Measurements from ENCODE around the gene ADGRD1. TPM values are rescaled to one million over a fixed set of nuclear protein-coding genes. Genes with fewer than 3 reads are reported as not detected.

ADGRD1 gene
- polyA plus RNA-seq, 1 of the 3 experiments (the other 2 are of a cell fraction) = not detected

DNA sequence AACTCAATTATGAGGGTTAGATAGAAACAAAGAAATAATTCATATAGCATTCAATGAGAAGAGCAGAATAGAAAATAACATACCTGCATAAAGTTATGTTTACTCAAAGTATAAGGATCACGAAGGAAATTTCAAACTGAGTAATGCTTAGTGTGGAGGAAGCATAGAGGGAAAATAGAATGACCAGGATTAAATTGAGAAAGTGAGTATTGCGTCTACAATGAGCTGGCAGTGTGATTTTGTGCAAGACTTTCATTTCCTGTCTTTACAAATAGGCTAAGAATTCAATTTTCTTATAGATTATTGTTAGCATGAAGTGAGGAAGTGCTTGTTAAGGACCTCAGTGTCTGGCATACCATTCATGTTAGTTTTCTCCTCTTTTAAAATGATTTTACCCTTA lies 12.0 kb downstream of the ADGRD1 start:
- Histone ChIP-seq H3K9ac (no peak overlapping the region), H3K27me3 (ENCODE audit: insufficient read depth) (no peaks in the 10 kb centered on the region), H3F3A (replicated peaks; ENCODE audit: insufficient read depth) (no peaks in the 10 kb centered on the region), H3K79me2 (ENCODE audit: insufficient read depth) (no peaks in the 10 kb centered on the region), H2AFZ (ENCODE audit: low read depth) (no peak overlapping the region), H3K9me3 (no peaks in the 10 kb centered on the region), H3K27ac (ENCODE audit: low read depth in 2 of 2, low read length in 1 of 2) (no peak overlapping the region), H3K36me3 (replicated peaks in 1 of 2; ENCODE audit: control insufficient read depth in 1 of 2, insufficient read depth in 2 of 2, low read length in 1 of 2) (no peaks in the 10 kb centered on the region), H3K4me3 (ENCODE audit: low read depth in 2 of 2, low read length in 1 of 2) (no peak overlapping the region), H3K9me2 (no peaks in the 10 kb centered on the region), H3K4me2 (no peak overlapping the region), H4K20me1 (ENCODE audit: insufficient read depth) (no peaks in the 10 kb centered on the region), H3K4me1 (ENCODE audit: control insufficient read depth in 1 of 2, insufficient read depth in 2 of 2, low read depth in 1 of 2, low read length in 1 of 2) (peaks cover 0 to 11% of the 10 kb centered on the region in 2 experiments; a peak in 2 of 4 replicates)
- POLR2A ChIA-PET = no interaction called here
- 31% methylated on average over 2 of the region's 2 CpGs for WGBS (ENCODE audit: low lambda C conversion rate)
- TF ChIP-seq, protein P1, sequence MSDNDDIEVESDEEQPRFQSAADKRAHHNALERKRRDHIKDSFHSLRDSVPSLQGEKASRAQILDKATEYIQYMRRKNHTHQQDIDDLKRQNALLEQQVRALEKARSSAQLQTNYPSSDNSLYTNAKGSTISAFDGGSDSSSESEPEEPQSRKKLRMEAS (IDR thresholded peaks at IDR 0.05; ENCODE audit: low read depth) = no peak
- TF ChIP-seq RAD21 (IDR thresholded peaks at IDR 0.05; ENCODE audit: low read length) = no peak
- TF ChIP-seq, protein P2, sequence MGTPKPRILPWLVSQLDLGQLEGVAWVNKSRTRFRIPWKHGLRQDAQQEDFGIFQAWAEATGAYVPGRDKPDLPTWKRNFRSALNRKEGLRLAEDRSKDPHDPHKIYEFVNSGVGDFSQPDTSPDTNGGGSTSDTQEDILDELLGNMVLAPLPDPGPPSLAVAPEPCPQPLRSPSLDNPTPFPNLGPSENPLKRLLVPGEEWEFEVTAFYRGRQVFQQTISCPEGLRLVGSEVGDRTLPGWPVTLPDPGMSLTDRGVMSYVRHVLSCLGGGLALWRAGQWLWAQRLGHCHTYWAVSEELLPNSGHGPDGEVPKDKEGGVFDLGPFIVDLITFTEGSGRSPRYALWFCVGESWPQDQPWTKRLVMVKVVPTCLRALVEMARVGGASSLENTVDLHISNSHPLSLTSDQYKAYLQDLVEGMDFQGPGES (IDR thresholded peaks at IDR 0.05; ENCODE audit: low read depth, low read length) = no peak
- no peak for TF ChIP-seq TEAD4 (IDR thresholded peaks at IDR 0.05; ENCODE audit: borderline replicate concordance, insufficient read depth)
- no peak for TF ChIP-seq EZH2phosphoT487 (IDR thresholded peaks at IDR 0.05; ENCODE audit: borderline replicate concordance, low read depth)
- TF ChIP-seq FOXJ3 (CRISPR knock-in tag; IDR thresholded peaks at IDR 0.05) = no peak
- no peak for TF ChIP-seq RXRA (IDR thresholded peaks at IDR 0.05; ENCODE audit: borderline replicate concordance, low read depth)
- TF ChIP-seq ELF1 (IDR thresholded peaks at IDR 0.05) = no peak
- TF ChIP-seq SIN3A (IDR thresholded peaks at IDR 0.05; ENCODE audit: borderline replicate concordance, low read depth, low read length) = no peak
- TF ChIP-seq, protein P3, sequence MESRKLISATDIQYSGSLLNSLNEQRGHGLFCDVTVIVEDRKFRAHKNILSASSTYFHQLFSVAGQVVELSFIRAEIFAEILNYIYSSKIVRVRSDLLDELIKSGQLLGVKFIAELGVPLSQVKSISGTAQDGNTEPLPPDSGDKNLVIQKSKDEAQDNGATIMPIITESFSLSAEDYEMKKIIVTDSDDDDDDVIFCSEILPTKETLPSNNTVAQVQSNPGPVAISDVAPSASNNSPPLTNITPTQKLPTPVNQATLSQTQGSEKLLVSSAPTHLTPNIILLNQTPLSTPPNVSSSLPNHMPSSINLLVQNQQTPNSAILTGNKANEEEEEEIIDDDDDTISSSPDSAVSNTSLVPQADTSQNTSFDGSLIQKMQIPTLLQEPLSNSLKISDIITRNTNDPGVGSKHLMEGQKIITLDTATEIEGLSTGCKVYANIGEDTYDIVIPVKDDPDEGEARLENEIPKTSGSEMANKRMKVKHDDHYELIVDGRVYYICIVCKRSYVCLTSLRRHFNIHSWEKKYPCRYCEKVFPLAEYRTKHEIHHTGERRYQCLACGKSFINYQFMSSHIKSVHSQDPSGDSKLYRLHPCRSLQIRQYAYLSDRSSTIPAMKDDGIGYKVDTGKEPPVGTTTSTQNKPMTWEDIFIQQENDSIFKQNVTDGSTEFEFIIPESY (IDR thresholded peaks at IDR 0.05; ENCODE audit: borderline replicate concordance, low read depth) = no peak
- TF ChIP-seq MXI1 (IDR thresholded peaks at IDR 0.05; ENCODE audit: low read depth, low read length) = no peak
- TF ChIP-seq, protein P4, sequence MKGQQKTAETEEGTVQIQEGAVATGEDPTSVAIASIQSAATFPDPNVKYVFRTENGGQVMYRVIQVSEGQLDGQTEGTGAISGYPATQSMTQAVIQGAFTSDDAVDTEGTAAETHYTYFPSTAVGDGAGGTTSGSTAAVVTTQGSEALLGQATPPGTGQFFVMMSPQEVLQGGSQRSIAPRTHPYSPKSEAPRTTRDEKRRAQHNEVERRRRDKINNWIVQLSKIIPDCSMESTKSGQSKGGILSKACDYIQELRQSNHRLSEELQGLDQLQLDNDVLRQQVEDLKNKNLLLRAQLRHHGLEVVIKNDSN (IDR thresholded peaks at IDR 0.05; ENCODE audit: borderline replicate concordance, low read depth) = no peak
- no peak for TF ChIP-seq JUND (IDR thresholded peaks at IDR 0.05)
- no peak for TF ChIP-seq RCOR1 (IDR thresholded peaks at IDR 0.05; ENCODE audit: low read length)
- TF ChIP-seq GATA2 (CRISPR knock-in tag; IDR thresholded peaks at IDR 0.05) = no peak
- no peak for TF ChIP-seq MEF2A (IDR thresholded peaks at IDR 0.05; ENCODE audit: borderline replicate concordance, low read depth)
- no peak for TF ChIP-seq EP300 (IDR thresholded peaks at IDR 0.05; ENCODE audit: borderline replicate concordance in 1 of 2, low read depth in 1 of 2, low read length in 1 of 2)
- no peak for TF ChIP-seq GABPA (IDR thresholded peaks at IDR 0.05; ENCODE audit: low read depth)
- TF ChIP-seq, protein P5, sequence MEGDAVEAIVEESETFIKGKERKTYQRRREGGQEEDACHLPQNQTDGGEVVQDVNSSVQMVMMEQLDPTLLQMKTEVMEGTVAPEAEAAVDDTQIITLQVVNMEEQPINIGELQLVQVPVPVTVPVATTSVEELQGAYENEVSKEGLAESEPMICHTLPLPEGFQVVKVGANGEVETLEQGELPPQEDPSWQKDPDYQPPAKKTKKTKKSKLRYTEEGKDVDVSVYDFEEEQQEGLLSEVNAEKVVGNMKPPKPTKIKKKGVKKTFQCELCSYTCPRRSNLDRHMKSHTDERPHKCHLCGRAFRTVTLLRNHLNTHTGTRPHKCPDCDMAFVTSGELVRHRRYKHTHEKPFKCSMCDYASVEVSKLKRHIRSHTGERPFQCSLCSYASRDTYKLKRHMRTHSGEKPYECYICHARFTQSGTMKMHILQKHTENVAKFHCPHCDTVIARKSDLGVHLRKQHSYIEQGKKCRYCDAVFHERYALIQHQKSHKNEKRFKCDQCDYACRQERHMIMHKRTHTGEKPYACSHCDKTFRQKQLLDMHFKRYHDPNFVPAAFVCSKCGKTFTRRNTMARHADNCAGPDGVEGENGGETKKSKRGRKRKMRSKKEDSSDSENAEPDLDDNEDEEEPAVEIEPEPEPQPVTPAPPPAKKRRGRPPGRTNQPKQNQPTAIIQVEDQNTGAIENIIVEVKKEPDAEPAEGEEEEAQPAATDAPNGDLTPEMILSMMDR (IDR thresholded peaks at IDR 0.05) = no peak
- no peak for TF ChIP-seq TCF12 (IDR thresholded peaks at IDR 0.05)
- CTCF ChIA-PET = no interaction called here
- DNase-seq = no peak

All from SK-N-SH (cell line).